ENCODE measurements around the gene SUPT3H.
"Not testable (repeated sequence)": the region's sequence is repeated elsewhere in the genome, so short reads cannot be mapped to it uniquely, and the experiment has no call there.

SUPT3H gene

GRCh38 chr6:45231660-45232059 lies 146.1 kb downstream of the SUPT3H start:
- DNase-seq: no peak

- DNase-seq: no peak
These were observed 148.3 kb downstream of the SUPT3H start for GRCh38 chr6:45229416-45229815.

GRCh38 chr6:45226081-45226480 lies 151.7 kb downstream of the SUPT3H start:
- DNase-seq: no peak

- no peak for DNase-seq
These were observed 155.4 kb downstream of the SUPT3H start for GRCh38 chr6:45222380-45222779.

GRCh38 chr6:45215759-45216158 lies 162.0 kb downstream of the SUPT3H start:
- DNase-seq: no peak

- DNase-seq: no peak
These were observed 164.8 kb downstream of the SUPT3H start for GRCh38 chr6:45212976-45213375.

- DNase-seq: no peak
These were observed 168.0 kb downstream of the SUPT3H start for GRCh38 chr6:45209762-45210161.

- DNase-seq: no peak
These were observed 170.8 kb downstream of the SUPT3H start for GRCh38 chr6:45206793-45207492.

- DNase-seq: no peak
These were observed 176.2 kb downstream of the SUPT3H start for GRCh38 chr6:45201484-45201883.

- no peak for DNase-seq
These were observed 177.2 kb downstream of the SUPT3H start for GRCh38 chr6:45200510-45200909.

GRCh38 chr6:45199554-45199953 lies 178.2 kb downstream of the SUPT3H start:
- DNase-seq: no peak

GRCh38 chr6:45196121-45196520 lies 181.6 kb downstream of the SUPT3H start:
- no peak for DNase-seq

- no peak for DNase-seq
These were observed 182.6 kb downstream of the SUPT3H start for GRCh38 chr6:45195137-45195536.

GRCh38 chr6:45192556-45192955 lies 185.2 kb downstream of the SUPT3H start:
- DNase-seq: no peak

GRCh38 chr6:45191414-45191813 lies 186.3 kb downstream of the SUPT3H start:
- no peak for DNase-seq

GRCh38 chr6:45187836-45188235 lies 189.9 kb downstream of the SUPT3H start:
- no peak for DNase-seq

GRCh38 chr6:45185403-45186251 lies 192.1 kb downstream of the SUPT3H start:
- no peak for DNase-seq

GRCh38 chr6:45184937-45185336 lies 192.8 kb downstream of the SUPT3H start:
- no peak for DNase-seq

- no peak for DNase-seq
These were observed 193.7 kb downstream of the SUPT3H start for GRCh38 chr6:45184040-45184439.

- not testable (repeated sequence) for DNase-seq
These were observed 201.4 kb downstream of the SUPT3H start for GRCh38 chr6:45176373-45176772.

- DNase-seq: no peak
These were observed 202.5 kb downstream of the SUPT3H start for GRCh38 chr6:45175272-45175671.

GRCh38 chr6:45174045-45174444 lies 203.7 kb downstream of the SUPT3H start:
- no peak for DNase-seq

GRCh38 chr6:45171380-45171779 lies 206.4 kb downstream of the SUPT3H start:
- DNase-seq: no peak

GRCh38 chr6:45170309-45170708 lies 207.4 kb downstream of the SUPT3H start:
- no peak for DNase-seq

All from activated T-cell treated with anti-CD3 and anti-CD28 coated beads, Interleukin-2, amount 50 U/mL, for 48 hours (primary cell).